DMS79 (cell line): ENCODE data around the gene NUP88.
"Not testable (repeated sequence)": the region's sequence is repeated elsewhere in the genome, so short reads cannot be mapped to it uniquely, and the experiment has no call there.

Source experiments
- DNase-seq: peaks from one replicate; lab custom pipeline; 2025; lab: John Stamatoyannopoulos, UW

The NUP88 gene

GRCh38 chr17:5419356-5419958 lies at the start of gene NUP88:
Gene NUP88, minus strand, starts transcription at chr17:5419662. Its CDS starts 12 bp downstream, at chr17:5419650.
- DNase-seq, result peak; percentile 97

GRCh38 chr17:5468075-5468473 lies 48.6 kb upstream of the NUP88 start:
- DNase-seq, result no peak

GRCh38 chr17:5467416-5467815 lies 48.0 kb upstream of the NUP88 start:
- DNase-seq, result no peak

GRCh38 chr17:5466295-5466694 lies 46.8 kb upstream of the NUP88 start:
- DNase-seq, result no peak

- no peak for DNase-seq
Measured at GRCh38 chr17:5464717-5465507, 45.5 kb upstream of the NUP88 start.

GRCh38 chr17:5446786-5447185 lies 27.3 kb upstream of the NUP88 start:
- DNase-seq, result no peak

- no peak for DNase-seq
Measured at GRCh38 chr17:5444209-5444608, 24.7 kb upstream of the NUP88 start.

- DNase-seq, result no peak
Measured at GRCh38 chr17:5443728-5444127, 24.3 kb upstream of the NUP88 start.

GRCh38 chr17:5439446-5439764 lies 19.9 kb upstream of the NUP88 start:
- DNase-seq, result no peak

- DNase-seq, result peak; percentile 67
Measured at GRCh38 chr17:5438716-5439445, 19.4 kb upstream of the NUP88 start, which contains the start of gene C1QBP. Gene C1QBP, minus strand, starts transcription at chr17:5439155. Its CDS starts 82 bp downstream, at chr17:5439073.

- no peak for DNase-seq
Measured at GRCh38 chr17:5437721-5438317, 18.4 kb upstream of the NUP88 start.

- DNase-seq, result not testable (repeated sequence)
Measured at GRCh38 chr17:5435781-5436315, 16.4 kb upstream of the NUP88 start.

GRCh38 chr17:5434984-5435383 lies 15.5 kb upstream of the NUP88 start:
- no peak for DNase-seq

GRCh38 chr17:5431949-5432556 lies 12.6 kb upstream of the NUP88 start:
- DNase-seq, result no peak

- DNase-seq, result not testable (repeated sequence)
Measured at GRCh38 chr17:5431234-5431633, 11.8 kb upstream of the NUP88 start.

GRCh38 chr17:5430413-5430999 lies 11.0 kb upstream of the NUP88 start:
- no peak for DNase-seq

GRCh38 chr17:5429191-5429887 lies 9.9 kb upstream of the NUP88 start:
- DNase-seq, result no peak

GRCh38 chr17:5425826-5426225 lies 6.4 kb upstream of the NUP88 start:
- no peak for DNase-seq

GRCh38 chr17:5424909-5425308 lies 5.4 kb upstream of the NUP88 start:
- no peak for DNase-seq

GRCh38 chr17:5422505-5422904 lies 3.0 kb upstream of the NUP88 start:
- DNase-seq, result no peak
